PFSK-1 (cell line): ENCODE results near the gene ZSWIM6.

ENCODE experiments used
- FOXP2 ChIP-seq: optimal IDR thresholded peaks from 2 replicates; pipeline ENCODE3; 2011; ENCODE audit warnings: borderline replicate concordance, control low read depth, inconsistent platforms; ENCODE audit not compliant: insufficient read depth; ENCODE audit errors: extremely low read length, extremely low read depth
- POLR2AphosphoS5 ChIP-seq: IDR thresholded peaks from 2 replicates; pipeline ENCODE4 v1.6.1; 2012; ENCODE audit warnings: low read depth, mild to moderate bottlenecking, control low read depth, low read length, moderate library complexity
- REST ChIP-seq, 2 experiments: IDR thresholded peaks; 2 replicates each; pipeline versions ENCODE4 v1.6.1 to v1.8.0; 2011 to 2012; ENCODE audit warnings: low read depth in 2 of 2, low read length in 2 of 2, control low read depth in 1 of 2, inconsistent platforms in 1 of 2, mild to moderate bottlenecking in 1 of 2, moderate library complexity in 1 of 2; ENCODE audit not compliant: insufficient read depth in 1 of 2
- SIN3A ChIP-seq: IDR thresholded peaks from 2 replicates; pipeline ENCODE4 v1.6.1; 2012; ENCODE audit warnings: mild to moderate bottlenecking, low read length, moderate library complexity, borderline replicate concordance; ENCODE audit not compliant: insufficient read depth
- TAF1 ChIP-seq: IDR thresholded peaks from 2 replicates; pipeline ENCODE4 v1.6.1; 2012; ENCODE audit warnings: low read length, control low read depth, borderline replicate concordance; ENCODE audit not compliant: insufficient read depth

Gene ZSWIM6

GRCh38 chr5:61289241-61289640, 42.8 kb upstream of the ZSWIM6 start:
- no peak for TF ChIP-seq POLR2AphosphoS5
- TF ChIP-seq TAF1, result 0 out of 2 replicates have a peak, but pooled peaks have one; percentile 8
- TF ChIP-seq SIN3A, result no peak
- no peak for TF ChIP-seq REST (IDR thresholded peaks at IDR 0.05; ENCODE audit: insufficient read depth in 1 of 2, low read depth in 2 of 2, low read length in 2 of 2)
- no peak for TF ChIP-seq FOXP2

GRCh38 chr5:61289669-61290306, 42.3 kb upstream of the ZSWIM6 start:
- TF ChIP-seq TAF1, result no peak
- no peak for TF ChIP-seq FOXP2
- no peak for TF ChIP-seq REST (IDR thresholded peaks at IDR 0.05; ENCODE audit: insufficient read depth in 1 of 2, low read depth in 2 of 2, low read length in 2 of 2)
- TF ChIP-seq SIN3A, result no peak
- TF ChIP-seq POLR2AphosphoS5, result no peak

GRCh38 chr5:61290791-61291210, 41.3 kb upstream of the ZSWIM6 start:
- TF ChIP-seq SIN3A (no peak), POLR2AphosphoS5 (no peak), FOXP2 (no peak), REST (IDR thresholded peaks at IDR 0.05; ENCODE audit: insufficient read depth in 1 of 2, low read depth in 2 of 2, low read length in 2 of 2) (0 out of 4 replicates have a peak, but pooled peaks of 1 of the 2 experiments have one; percentile 42), TAF1 (no peak)

GRCh38 chr5:61292062-61292657, 39.9 kb upstream of the ZSWIM6 start:
- TF ChIP-seq SIN3A (no peak), FOXP2 (no peak), REST (IDR thresholded peaks at IDR 0.05; ENCODE audit: insufficient read depth in 1 of 2, low read depth in 2 of 2, low read length in 2 of 2) (no peak), TAF1 (no peak), POLR2AphosphoS5 (no peak)

GRCh38 chr5:61293071-61293470, 39.0 kb upstream of the ZSWIM6 start:
- no peak for TF ChIP-seq TAF1
- TF ChIP-seq SIN3A, result no peak
- no peak for TF ChIP-seq POLR2AphosphoS5
- TF ChIP-seq REST (IDR thresholded peaks at IDR 0.05; ENCODE audit: insufficient read depth in 1 of 2, low read depth in 2 of 2, low read length in 2 of 2), result no peak
- TF ChIP-seq FOXP2, result no peak
